ENCODE measurements around the gene SORT1.

The SORT1 gene

DNA sequence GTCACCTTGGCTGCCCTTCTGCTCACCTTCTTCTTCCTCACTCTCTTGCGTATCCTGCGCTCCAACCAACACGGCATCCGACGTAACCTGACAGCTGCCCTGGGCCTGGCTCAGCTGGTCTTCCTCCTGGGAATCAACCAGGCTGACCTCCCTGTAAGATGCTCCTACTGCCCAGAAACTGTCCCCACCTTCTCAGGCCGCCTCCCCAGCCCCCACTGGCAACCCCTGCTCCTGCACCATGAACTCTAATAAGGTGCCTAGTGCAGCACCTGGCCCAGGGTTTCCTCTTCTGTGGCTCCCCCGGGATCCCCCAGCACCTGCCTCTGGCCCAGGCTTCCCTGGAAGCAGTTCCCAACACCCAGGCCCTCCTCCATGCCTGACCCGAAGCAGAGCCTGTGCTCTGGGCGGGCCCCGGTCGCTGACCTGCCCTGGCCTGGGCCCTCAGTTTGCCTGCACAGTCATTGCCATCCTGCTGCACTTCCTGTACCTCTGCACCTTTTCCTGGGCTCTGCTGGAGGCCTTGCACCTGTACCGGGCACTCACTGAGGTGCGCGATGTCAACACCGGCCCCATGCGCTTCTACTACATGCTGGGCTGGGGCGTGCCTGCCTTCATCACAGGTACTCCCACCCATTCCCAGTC, 127.6 kb downstream of the SORT1 start:
- TF ChIP-seq CTCF (IDR thresholded peaks at IDR 0.05; ENCODE audit: low read depth, low read length, missing control alignments): no peak
- DNase-seq (ENCODE audit: low read depth): no peak
- H3K4me3 ChIP-seq (ENCODE audit: low read depth, low read length): no peak overlapping the region

DNA sequence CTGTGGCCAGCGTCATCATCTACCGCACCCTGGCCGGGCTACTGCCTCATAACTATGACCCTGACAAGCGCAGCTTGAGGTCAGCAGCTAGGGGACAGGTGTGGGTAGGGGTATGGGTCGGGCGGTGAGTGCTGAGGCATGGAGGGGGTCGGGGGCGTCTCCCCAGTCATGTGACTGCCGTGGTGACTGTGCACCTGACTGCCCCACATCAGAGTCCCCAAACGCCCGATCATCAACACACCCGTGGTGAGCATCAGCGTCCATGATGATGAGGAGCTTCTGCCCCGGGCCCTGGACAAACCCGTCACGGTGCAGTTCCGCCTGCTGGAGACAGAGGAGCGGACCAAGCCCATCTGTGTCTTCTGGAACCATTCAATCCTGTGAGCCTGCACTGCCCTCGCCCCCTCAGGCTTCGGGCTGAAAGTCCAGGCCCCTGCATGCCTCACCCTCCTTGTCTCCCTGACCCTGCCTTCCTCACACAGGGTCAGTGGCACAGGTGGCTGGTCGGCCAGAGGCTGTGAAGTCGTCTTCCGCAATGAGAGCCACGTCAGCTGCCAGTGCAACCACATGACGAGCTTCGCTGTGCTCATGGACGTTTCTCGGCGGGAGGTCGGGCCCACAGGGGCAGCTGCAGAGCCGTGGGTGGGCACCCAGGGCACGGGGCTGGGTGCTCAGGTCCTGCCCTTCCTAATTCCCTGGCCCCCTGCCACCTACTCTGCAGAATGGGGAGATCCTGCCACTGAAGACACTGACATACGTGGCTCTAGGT, 128.3 kb downstream of the SORT1 start:
- no peak for TF ChIP-seq CTCF (IDR thresholded peaks at IDR 0.05; ENCODE audit: low read depth, low read length, missing control alignments)
- no peak for DNase-seq (ENCODE audit: low read depth)
- no peak overlapping the region for H3K4me3 ChIP-seq (ENCODE audit: low read depth, low read length)

DNA sequence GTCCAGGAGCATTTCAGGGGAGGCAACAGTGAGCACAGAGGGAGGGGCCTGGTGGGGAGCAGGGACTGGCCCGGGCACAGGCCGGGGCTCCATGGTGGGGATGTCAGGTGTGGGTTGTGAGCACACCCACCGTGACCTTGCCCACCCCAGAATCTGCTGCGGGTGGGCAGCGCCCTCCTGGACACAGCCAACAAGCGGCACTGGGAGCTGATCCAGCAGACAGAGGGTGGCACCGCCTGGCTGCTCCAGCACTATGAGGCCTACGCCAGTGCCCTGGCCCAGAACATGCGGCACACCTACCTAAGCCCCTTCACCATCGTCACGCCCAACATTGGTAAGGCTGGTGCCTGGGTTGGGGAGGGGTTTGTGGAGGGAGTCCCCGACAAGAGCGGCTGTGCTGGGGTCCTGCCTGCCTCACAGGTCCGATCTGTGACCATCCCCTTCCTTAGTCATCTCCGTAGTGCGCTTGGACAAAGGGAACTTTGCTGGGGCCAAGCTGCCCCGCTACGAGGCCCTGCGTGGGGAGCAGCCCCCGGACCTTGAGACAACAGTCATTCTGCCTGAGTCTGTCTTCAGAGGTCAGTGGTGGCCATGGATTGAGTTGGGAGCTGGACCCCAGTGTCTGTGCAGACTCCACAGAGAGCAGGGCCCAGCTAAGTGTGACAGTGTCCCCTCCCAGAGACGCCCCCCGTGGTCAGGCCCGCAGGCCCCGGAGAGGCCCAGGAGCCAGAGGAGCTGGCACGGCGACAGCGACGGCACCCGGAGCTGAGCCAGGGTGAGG, 129.1 kb downstream of the SORT1 start:
- no peak for DNase-seq (ENCODE audit: low read depth)
- TF ChIP-seq CTCF (IDR thresholded peaks at IDR 0.05; ENCODE audit: low read depth, low read length, missing control alignments): no peak
- no peak overlapping the region for H3K4me3 ChIP-seq (ENCODE audit: low read depth, low read length)

DNA sequence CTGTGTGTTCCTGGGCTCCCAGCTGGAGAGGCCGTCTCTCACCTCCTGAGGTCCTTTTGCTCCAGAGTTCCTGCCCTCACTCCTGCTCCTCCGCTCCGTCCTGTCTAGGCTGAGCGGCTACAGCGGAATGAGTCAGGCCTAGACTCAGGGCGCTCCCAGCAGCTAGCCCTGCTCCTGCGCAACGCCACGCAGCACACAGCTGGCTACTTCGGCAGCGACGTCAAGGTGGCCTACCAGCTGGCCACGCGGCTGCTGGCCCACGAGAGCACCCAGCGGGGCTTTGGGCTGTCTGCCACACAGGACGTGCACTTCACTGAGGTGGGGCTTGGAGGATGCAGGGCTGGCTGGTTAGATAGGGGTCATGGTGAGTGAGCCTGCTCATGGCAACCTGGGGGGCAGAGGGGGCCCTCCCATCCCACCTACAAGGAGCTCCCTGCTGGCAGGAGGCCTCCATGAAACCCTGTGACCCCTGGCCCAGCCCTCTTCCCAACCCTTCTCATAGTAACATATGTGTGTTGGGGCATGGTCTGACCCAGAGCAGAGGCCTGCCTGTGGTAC, 129.9 kb downstream of the SORT1 start:
- no peak for TF ChIP-seq CTCF (IDR thresholded peaks at IDR 0.05; ENCODE audit: low read depth, low read length, missing control alignments)
- no peak overlapping the region for H3K4me3 ChIP-seq (ENCODE audit: low read depth, low read length)
- no peak for DNase-seq (ENCODE audit: low read depth)

GRCh38 chr1:109266965-109267364, 130.8 kb downstream of the SORT1 start:
- H3K4me3 ChIP-seq (ENCODE audit: low read depth, low read length): no peak overlapping the region
- TF ChIP-seq CTCF (IDR thresholded peaks at IDR 0.05; ENCODE audit: low read depth, low read length, missing control alignments): no peak
- no peak for DNase-seq (ENCODE audit: low read depth)

DNA sequence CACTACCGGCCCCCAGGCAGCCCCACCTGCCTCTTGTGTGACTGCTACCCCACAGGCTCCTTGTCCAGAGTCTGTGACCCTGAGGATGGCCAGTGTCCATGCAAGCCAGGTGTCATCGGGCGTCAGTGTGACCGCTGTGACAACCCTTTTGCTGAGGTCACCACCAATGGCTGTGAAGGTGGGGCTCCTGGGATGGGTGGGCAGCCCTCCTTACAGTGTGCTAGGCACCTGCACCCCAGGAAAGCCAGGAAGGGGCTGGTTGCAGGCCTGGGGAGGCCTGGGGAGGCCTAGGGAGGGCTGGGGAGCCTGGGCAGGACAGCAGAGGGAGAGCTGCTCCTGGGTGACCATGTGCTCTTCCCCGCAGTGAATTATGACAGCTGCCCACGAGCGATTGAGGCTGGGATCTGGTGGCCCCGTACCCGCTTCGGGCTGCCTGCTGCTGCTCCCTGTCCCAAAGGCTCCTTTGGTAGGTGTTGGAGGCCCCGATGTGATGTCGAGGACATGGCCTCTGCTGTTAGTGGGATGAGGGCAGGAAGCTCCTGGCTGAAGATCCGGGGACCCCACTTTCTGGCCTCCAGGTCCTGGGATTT, 131.9 kb downstream of the SORT1 start:
- no peak overlapping the region for H3K4me3 ChIP-seq (ENCODE audit: low read depth, low read length)
- no peak for TF ChIP-seq CTCF (IDR thresholded peaks at IDR 0.05; ENCODE audit: low read depth, low read length, missing control alignments)
- DNase-seq (ENCODE audit: low read depth): no peak

Data from GM12864 (cell line).